Measurements from ENCODE around the gene COL1A1. TPM values are rescaled to one million over a fixed set of nuclear protein-coding genes. Genes with fewer than 3 reads are reported as not detected.

COL1A1 gene
- total and polyA plus RNA-seq, 4 donors: 8.3 to 72.5 (median 35.8) TPM

- Histone ChIP-seq H3K9ac (ENCODE audit: low read depth in 1 of 2, low read length in 2 of 2) (peak overlapping the region in 1 of 2 donors; percentile 50), H3K27ac (ENCODE audit: low read depth in 1 of 2, low read length in 2 of 2) (peak overlapping the region; percentile 79 to 80), H3K27me3 (ENCODE audit: control insufficient read depth in 4 of 4, insufficient read depth in 4 of 4, low read length in 3 of 4) (no peaks in the 10 kb centered on the region), H3K4me1 (ENCODE audit: control insufficient read depth in 4 of 4, insufficient read depth in 4 of 4, low read length in 3 of 4) (peaks cover 24 to 61% (median 55%) of the 10 kb centered on the region in 4 donors), H3K36me3 (ENCODE audit: control insufficient read depth in 4 of 4, insufficient read depth in 3 of 4, low read depth in 1 of 4, low read length in 3 of 4) (no peaks in the 10 kb centered on the region), H3K9me3 (ENCODE audit: control insufficient read depth in 4 of 4, low read length in 3 of 4) (no peaks in the 10 kb centered on the region), H3K4me3 (ENCODE audit: low read depth in 1 of 3, low read length in 3 of 3) (peak overlapping the region in 2 of 3 donors; percentile 63 to 73)
- TF ChIP-seq CTCF (IDR thresholded peaks at IDR 0.05; ENCODE audit: low read depth, low read length, missing input control): peak; percentile 10
- TF ChIP-seq HNF4A (conservative IDR thresholded peaks at IDR 0.05): no peak
- WGBS: 7% methylated on average over 123 of the region's 123 CpGs
- peak; percentile 64 for DNase-seq (ENCODE audit: low spot score)
Observed at GRCh38 chr17:50149417-50150353, 51.7 kb downstream of the COL1A1 start.

GRCh38 chr17:50149091-50149416 lies 52.4 kb downstream of the COL1A1 start:
- Histone ChIP-seq H3K4me1 (ENCODE audit: control insufficient read depth in 4 of 4, insufficient read depth in 4 of 4, low read length in 3 of 4) (peaks cover 27 to 64% (median 59%) of the 10 kb centered on the region in 4 donors), H3K9me3 (ENCODE audit: control insufficient read depth in 4 of 4, low read length in 3 of 4) (no peaks in the 10 kb centered on the region), H3K27ac (ENCODE audit: low read depth in 1 of 2, low read length in 2 of 2) (peak overlapping the region; percentile 49 to 80), H3K4me3 (ENCODE audit: low read depth in 1 of 3, low read length in 3 of 3) (peak overlapping the region in 2 of 3 donors; percentile 41 to 73), H3K27me3 (ENCODE audit: control insufficient read depth in 4 of 4, insufficient read depth in 4 of 4, low read length in 3 of 4) (no peaks in the 10 kb centered on the region), H3K9ac (ENCODE audit: low read depth in 1 of 2, low read length in 2 of 2) (peak overlapping the region in 1 of 2 donors; percentile 50), H3K36me3 (ENCODE audit: control insufficient read depth in 4 of 4, insufficient read depth in 3 of 4, low read depth in 1 of 4, low read length in 3 of 4) (no peaks in the 10 kb centered on the region)
- no peak for TF ChIP-seq FOXA2 (IDR thresholded peaks at IDR 0.05)
- TF ChIP-seq YY1 (IDR thresholded peaks at IDR 0.05): no peak
- no peak for TF ChIP-seq NR2F2 (IDR thresholded peaks at IDR 0.05)
- no peak for TF ChIP-seq EGR1 (IDR thresholded peaks at IDR 0.05; ENCODE audit: low read depth in 2 of 2)
- TF ChIP-seq TAF1 (conservative IDR thresholded peaks at IDR 0.05): no peak
- TF ChIP-seq REST (IDR thresholded peaks at IDR 0.05): no peak
- no peak for TF ChIP-seq ZBTB33 (IDR thresholded peaks at IDR 0.05)
- TF ChIP-seq GABPA (IDR thresholded peaks at IDR 0.05 in 1 of 2, conservative IDR thresholded peaks at IDR 0.05 in 1 of 2): no peak
- no peak for TF ChIP-seq MAX (IDR thresholded peaks at IDR 0.05)
- TF ChIP-seq HNF4G (IDR thresholded peaks at IDR 0.05): no peak
- TF ChIP-seq ATF3 (IDR thresholded peaks at IDR 0.05): no peak
- no peak for TF ChIP-seq SP1 (IDR thresholded peaks at IDR 0.05)
- no peak for TF ChIP-seq RXRA (IDR thresholded peaks at IDR 0.05)
- TF ChIP-seq JUND (IDR thresholded peaks at IDR 0.05): no peak
- no peak for TF ChIP-seq RAD21 (IDR thresholded peaks at IDR 0.05)
- no peak for TF ChIP-seq FOXA1 (IDR thresholded peaks at IDR 0.05)
- no peak for TF ChIP-seq CTCF (IDR thresholded peaks at IDR 0.05; ENCODE audit: low read depth, low read length, missing input control)
- no peak for DNase-seq (ENCODE audit: low spot score)
- 10% methylated on average over 30 of the region's 30 CpGs for WGBS

All from liver (tissue), 9 donors.